Fibroblast of lung (primary cell): Measurements from ENCODE around the gene SLC26A1. TPM values are rescaled to one million over a fixed set of nuclear protein-coding genes. Genes with fewer than 3 reads are reported as not detected.

ENCODE experiments used
- DNase-seq, 2 donors: peaks; one replicate each; pipeline versions ENCODE4 v3.0.0 to v3.0.0-alpha.2; 2010; ENCODE audit warnings: low read depth in 2 of 2
- H2AFZ ChIP-seq: 2 replicates; pipeline ENCODE4 v1.5.1; 2012; ENCODE audit warnings: low read length, control low read depth, inconsistent platforms
- H3K27ac ChIP-seq: 2 replicates; pipeline ENCODE4 v1.5.1; 2011; ENCODE audit warnings: low read length, control low read depth; ENCODE audit not compliant: insufficient read depth
- H3K27me3 ChIP-seq: 2 replicates; pipeline ENCODE4 v1.5.1; 2011; ENCODE audit warnings: mild to moderate bottlenecking, low read length; ENCODE audit not compliant: control insufficient read depth, insufficient read depth
- H3K36me3 ChIP-seq: 2 replicates; pipeline ENCODE4 v1.5.1; 2011; ENCODE audit warnings: low read length; ENCODE audit not compliant: control insufficient read depth, insufficient read depth
- H3K4me1 ChIP-seq: 2 replicates; pipeline ENCODE4 v1.5.1; 2011; ENCODE audit warnings: low read length; ENCODE audit not compliant: control insufficient read depth, insufficient read depth; ENCODE audit errors: extremely low read depth
- H3K4me2 ChIP-seq: 2 replicates; pipeline ENCODE4 v1.5.1; 2011; ENCODE audit warnings: low read length, control low read depth; ENCODE audit not compliant: insufficient read depth; ENCODE audit errors: extremely low read depth
- H3K4me3 ChIP-seq, 4 experiments: fragments of 200-600 bp in 1 of 4; sonication (generic) in 1 of 4; replicated peaks in 1 of 4; 2 replicates each; pipeline ENCODE4 v1.5.1; 2011 to 2016; ENCODE audit warnings: low read length in 4 of 4, low read depth in 3 of 4, mild to moderate bottlenecking in 3 of 4, control low read depth in 2 of 4, inconsistent platforms in 1 of 4, mixed read lengths in 1 of 4; ENCODE audit not compliant: insufficient read depth in 1 of 4; ENCODE audit errors: control extremely low read depth in 1 of 4
- H3K79me2 ChIP-seq: 2 replicates; pipeline ENCODE4 v1.5.1; 2012; ENCODE audit warnings: mild to moderate bottlenecking, low read length, inconsistent platforms; ENCODE audit not compliant: control insufficient read depth, insufficient read depth
- H3K9ac ChIP-seq: 2 replicates; pipeline ENCODE4 v1.5.1; 2011; ENCODE audit warnings: mild to moderate bottlenecking, low read length, control low read depth; ENCODE audit not compliant: insufficient read depth
- H3K9me3 ChIP-seq: 2 replicates; pipeline ENCODE4 v1.5.1; 2012; ENCODE audit warnings: low read depth, low read length; ENCODE audit not compliant: control insufficient read depth, insufficient read depth
- H4K20me1 ChIP-seq: 2 replicates; pipeline ENCODE4 v1.5.1; 2011; ENCODE audit warnings: low read length; ENCODE audit not compliant: control insufficient read depth, insufficient read depth; ENCODE audit errors: extremely low read depth
- CTCF ChIP-seq, 2 donors: IDR thresholded peaks in 1 of 2; conservative IDR thresholded peaks in 1 of 2; 1 replicate in 1 of 2; 2 replicates in 1 of 2; pipeline ENCODE4 v1.5.1; 2011 to 2012; ENCODE audit warnings: low read length in 2 of 2, control low read depth in 1 of 2, inconsistent platforms in 1 of 2, low read depth in 1 of 2, mild to moderate bottlenecking in 1 of 2
- EZH2 ChIP-seq: IDR thresholded peaks from 2 replicates; pipeline ENCODE4 v1.5.1; 2012; ENCODE audit warnings: low read length, control low read depth, mild to moderate bottlenecking; ENCODE audit errors: missing control alignments
- polyA plus RNA-seq, 2 donors: library from polyadenylated mRNA; depleted of rRNA in 1 of 2; stranded (reverse) in 1 of 2; unstranded in 1 of 2; fragments of >200 nt; gene quantifications; 2 replicates each; pipeline ENCODE4 v1.2.1, GENCODE V29; 2011 to 2012; ENCODE audit warnings: missing spikeins in 1 of 2
- total RNA-seq: library from RNA; depleted of rRNA; stranded (reverse); fragments of >200 nt; gene quantifications from 2 replicates; pipeline ENCODE4 v1.2.1, GENCODE V29; 2014

SLC26A1 gene
- total and polyA plus RNA-seq, 2 donors (not counting 1 experiment from before 2014, with no cell fraction given): 0.05 to 0.33 TPM

- no peak for TF ChIP-seq EZH2
- TF ChIP-seq CTCF (conservative IDR thresholded peaks at IDR 0.05 in 1 of 2, IDR thresholded peaks at IDR 0.05 in 1 of 2; ENCODE audit: low read depth in 1 of 2, low read length in 2 of 2): no peak
- Histone ChIP-seq H3K79me2 (no peaks in the 10 kb centered on the region), H4K20me1 (no peaks in the 10 kb centered on the region), H3K36me3 (peaks cover 12% of the 10 kb centered on the region), H3K4me1 (no peaks in the 10 kb centered on the region), H3K27ac (no peak overlapping the region), H3K4me2 (no peak overlapping the region), H3K9me3 (no peaks in the 10 kb centered on the region), H3K27me3 (no peaks in the 10 kb centered on the region), H3K4me3 (no peak overlapping the region), H2AFZ (no peak overlapping the region), H3K9ac (no peak overlapping the region)
- DNase-seq: no peak
Observed at GRCh38 chr4:958696-959337, 34.4 kb downstream of the SLC26A1 start.

- TF ChIP-seq EZH2 (no peak), CTCF (conservative IDR thresholded peaks at IDR 0.05 in 1 of 2, IDR thresholded peaks at IDR 0.05 in 1 of 2; ENCODE audit: low read depth in 1 of 2, low read length in 2 of 2) (no peak)
- Histone ChIP-seq H3K4me3 (no peak overlapping the region), H4K20me1 (no peaks in the 10 kb centered on the region), H3K9ac (no peak overlapping the region), H3K27me3 (no peaks in the 10 kb centered on the region), H3K9me3 (no peaks in the 10 kb centered on the region), H3K36me3 (peaks cover 12% of the 10 kb centered on the region), H3K4me1 (no peaks in the 10 kb centered on the region), H3K27ac (no peak overlapping the region), H3K79me2 (no peaks in the 10 kb centered on the region), H2AFZ (no peak overlapping the region), H3K4me2 (no peak overlapping the region)
- DNase-seq: no peak
Observed at GRCh38 chr4:958314-958665, 34.9 kb downstream of the SLC26A1 start.

GRCh38 chr4:957581-958313 is 35.5 kb downstream of the SLC26A1 start:
- DNase-seq: no peak
- peaks cover 12% of the 10 kb centered on the region for H3K36me3 ChIP-seq
- no peaks in the 10 kb centered on the region for H3K9me3 ChIP-seq
- no peaks in the 10 kb centered on the region for H3K4me1 ChIP-seq
- no peak for TF ChIP-seq CTCF (conservative IDR thresholded peaks at IDR 0.05 in 1 of 2, IDR thresholded peaks at IDR 0.05 in 1 of 2; ENCODE audit: low read depth in 1 of 2, low read length in 2 of 2)
- TF ChIP-seq EZH2: no peak
- no peak overlapping the region for H2AFZ ChIP-seq
- no peaks in the 10 kb centered on the region for H3K27me3 ChIP-seq
- no peaks in the 10 kb centered on the region for H4K20me1 ChIP-seq
- no peak overlapping the region for H3K9ac ChIP-seq
- no peak overlapping the region for H3K4me3 ChIP-seq
- H3K4me2 ChIP-seq: no peak overlapping the region
- H3K79me2 ChIP-seq: no peaks in the 10 kb centered on the region
- H3K27ac ChIP-seq: no peak overlapping the region
